Panc1 (cell line): Measurements from ENCODE around the gene TBC1D10A. TPM values are rescaled to one million over a fixed set of nuclear protein-coding genes. Genes with fewer than 3 reads are reported as not detected.

Experiments
- ATAC-seq: fragments of 200-7000 bp; cut with Tn5 transposase; 2 replicates; pipeline ENCODE4 v1.9.1; 2020; ENCODE audit warnings: mild to moderate bottlenecking, moderate library complexity
- BruUV-seq: library from RNA; stranded (reverse); fragments of 400-500 nt; replicated peaks from 2 replicates; lab custom pipeline; 2021; lab: Mats Ljungman, UMichigan
- CTCF ChIA-PET: fragments of 300-600 bp; sonication (Branson Sonifier 250); formaldehyde crosslinking; loops from one replicate; lab custom pipeline; 2022; ENCODE audit warnings: antibody characterized with exemption; lab: Charles Lee
- POLR2A ChIA-PET: fragments of 300-600 bp; sonication (Branson Sonifier 250); formaldehyde crosslinking; loops from one replicate; lab custom pipeline; 2022; ENCODE audit warnings: antibody characterized with exemption; lab: Charles Lee
- DNase-seq: peaks from one replicate; pipeline ENCODE4 v3.0.0-alpha.2; 2010; ENCODE audit warnings: low read depth, low spot score
- H3K27ac ChIP-seq: 2 replicates; pipeline ENCODE4 v1.5.1; 2011; ENCODE audit warnings: mild to moderate bottlenecking, low read length, inconsistent platforms
- H3K27me3 ChIP-seq: fragments of 200-500 bp; sonication (Bioruptor generic); 2 replicates; pipeline ENCODE4 v1.6.0; 2014; ENCODE audit warnings: low read length, inconsistent platforms; ENCODE audit not compliant: control insufficient read depth, insufficient read depth
- H3K36me3 ChIP-seq: fragments of 200-500 bp; sonication (Bioruptor generic); 2 replicates; pipeline ENCODE4 v1.5.1; 2014; ENCODE audit warnings: inconsistent platforms, mild to moderate bottlenecking, low read length, moderate library complexity; ENCODE audit not compliant: control insufficient read depth, insufficient read depth
- H3K4me1 ChIP-seq: 2 replicates; pipeline ENCODE4 v1.5.1; 2011; ENCODE audit warnings: inconsistent platforms, mild to moderate bottlenecking, low read length, moderate library complexity; ENCODE audit not compliant: control insufficient read depth, insufficient read depth
- H3K4me3 ChIP-seq, 2 experiments: 2 replicates each; pipeline ENCODE4 v1.5.1; 2011 to 2012; ENCODE audit warnings: low read depth in 2 of 2, low read length in 2 of 2, mild to moderate bottlenecking in 2 of 2, inconsistent platforms in 1 of 2, moderate library complexity in 1 of 2
- H3K9me3 ChIP-seq: fragments of 200-500 bp; sonication (Bioruptor generic); 2 replicates; pipeline ENCODE4 v1.5.1; 2014; ENCODE audit warnings: low read depth, mild to moderate bottlenecking, inconsistent platforms, low read length, moderate library complexity; ENCODE audit not compliant: control insufficient read depth, insufficient read depth
- CTCF ChIP-seq: fragments of 450-650 bp; IDR thresholded peaks from 2 replicates; pipeline ENCODE4 v1.5.1; 2017; ENCODE audit warnings: mild to moderate bottlenecking
- POLR2AphosphoS5 ChIP-seq: IDR thresholded peaks from 2 replicates; pipeline ENCODE4 v1.6.1; 2012; ENCODE audit warnings: mild to moderate bottlenecking, low read depth, low read length, moderate library complexity
- REST ChIP-seq, 2 experiments: IDR thresholded peaks; 2 replicates each; pipeline ENCODE4 v1.6.1; 2011 to 2012; ENCODE audit warnings: low read depth in 2 of 2, control low read depth in 1 of 2, low read length in 1 of 2, mild to moderate bottlenecking in 1 of 2, moderate library complexity in 1 of 2; ENCODE audit not compliant: insufficient read depth in 1 of 2
- SIN3A ChIP-seq: IDR thresholded peaks from 2 replicates; pipeline ENCODE4 v1.6.1; 2012; ENCODE audit warnings: low read depth, mild to moderate bottlenecking, low read length, moderate library complexity, borderline replicate concordance; ENCODE audit not compliant: insufficient read depth
- TCF7L2 ChIP-seq: IDR thresholded peaks from 2 replicates; pipeline ENCODE4 v1.6.1; 2011; ENCODE audit warnings: mild to moderate bottlenecking, low read depth, low read length, inconsistent platforms
- in situ Hi-C: cut with HindIII; loops from 2 replicates; pipeline ENCODE4 v1.10.0; 2016; ENCODE audit warnings: low sequenced_read_pairs, low pct_unique_long_range_greater_than_20kb
- intact Hi-C: fragments of 100-400 bp; cut with micrococcal nuclease; formaldehyde crosslinking; loops from one replicate; pipeline ENCODE4 v1.10.0; 2022; ENCODE audit not compliant: unreplicated experiment
- total RNA-seq: library from RNA; stranded (reverse); gene quantifications from one replicate; pipeline ENCODE4 v1.2.1, GENCODE V29; 2021; ENCODE audit not compliant: unreplicated experiment

The TBC1D10A gene
- total RNA-seq, 1 experiment from 2014 or later, result 14.9 TPM

GRCh38 chr22:30312053-30312452 is 14.7 kb downstream of the TBC1D10A start:
- peak; percentile 76 for ATAC-seq
- in situ Hi-C loops (no loop called here), intact Hi-C loops (no loop called here)
- TF ChIP-seq POLR2AphosphoS5 (no peak), REST (IDR thresholded peaks at IDR 0.05; ENCODE audit: insufficient read depth in 1 of 2, low read depth in 2 of 2, low read length in 1 of 2) (no peak), TCF7L2 (no peak), CTCF (no peak)
- ChIA-PET POLR2A (no interaction called here), CTCF (no interaction called here)
- no peak for DNase-seq
- no peaks in the 10 kb centered on the region for H3K36me3 ChIP-seq
- BruUV-seq, result no TSS peak
- peak overlapping the region; percentile 18; the same call in 1 of the 2 replicates for H3K27ac ChIP-seq
- no peaks in the 10 kb centered on the region for H3K9me3 ChIP-seq
- no peak overlapping the region for H3K4me3 ChIP-seq
- peaks cover 43% of the 10 kb centered on the region for H3K4me1 ChIP-seq
- H3K27me3 ChIP-seq, result no peaks in the 10 kb centered on the region

GRCh38 chr22:30310881-30311771 is 15.6 kb downstream of the TBC1D10A start:
- peak overlapping the region; percentile 18; the same call in 1 of the 2 replicates for H3K27ac ChIP-seq
- BruUV-seq, result no TSS peak
- no peak for DNase-seq
- in situ Hi-C loops, result no loop called here
- CTCF ChIA-PET, result no interaction called here
- no peaks in the 10 kb centered on the region for H3K9me3 ChIP-seq
- intact Hi-C loops, result no loop called here
- no peak for TF ChIP-seq POLR2AphosphoS5
- TF ChIP-seq CTCF, result no peak
- TF ChIP-seq TCF7L2, result no peak
- TF ChIP-seq REST (IDR thresholded peaks at IDR 0.05; ENCODE audit: insufficient read depth in 1 of 2, low read depth in 2 of 2, low read length in 1 of 2), result no peak
- TF ChIP-seq SIN3A, result no peak
- peaks cover 44% of the 10 kb centered on the region for H3K4me1 ChIP-seq
- no peaks in the 10 kb centered on the region for H3K27me3 ChIP-seq
- no peak overlapping the region for H3K4me3 ChIP-seq
- ATAC-seq, result peak; percentile 78
- H3K36me3 ChIP-seq, result no peaks in the 10 kb centered on the region
- POLR2A ChIA-PET, result interaction anchor here (0.6 kb wide), 1 partner anchor 311 kb away, joined by 3 read pairs; no protein-coding TSS in a partner anchor
